ENCODE measurements around the gene RFX6.

RFX6 gene

DNA sequence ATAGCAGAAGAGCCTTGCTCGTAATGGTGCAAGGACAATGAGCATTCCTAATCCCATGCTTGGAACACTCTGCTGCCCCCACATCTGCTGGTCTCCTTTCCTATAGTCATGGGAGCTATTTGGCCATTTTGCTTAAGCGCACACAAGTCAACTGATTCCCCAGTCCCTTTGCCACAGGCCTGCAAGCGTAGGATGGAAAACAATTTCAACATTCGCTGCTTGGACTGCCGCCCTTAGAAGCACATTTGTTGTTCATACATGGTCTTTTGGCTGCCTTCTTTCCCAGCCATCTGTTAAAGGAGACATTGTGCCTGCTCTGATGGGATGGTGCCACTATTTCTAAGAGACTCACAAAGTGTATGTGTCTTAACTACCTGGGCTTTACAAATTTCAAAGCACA, 96.9 kb downstream of the RFX6 start:
- TF ChIP-seq, protein P1, sequence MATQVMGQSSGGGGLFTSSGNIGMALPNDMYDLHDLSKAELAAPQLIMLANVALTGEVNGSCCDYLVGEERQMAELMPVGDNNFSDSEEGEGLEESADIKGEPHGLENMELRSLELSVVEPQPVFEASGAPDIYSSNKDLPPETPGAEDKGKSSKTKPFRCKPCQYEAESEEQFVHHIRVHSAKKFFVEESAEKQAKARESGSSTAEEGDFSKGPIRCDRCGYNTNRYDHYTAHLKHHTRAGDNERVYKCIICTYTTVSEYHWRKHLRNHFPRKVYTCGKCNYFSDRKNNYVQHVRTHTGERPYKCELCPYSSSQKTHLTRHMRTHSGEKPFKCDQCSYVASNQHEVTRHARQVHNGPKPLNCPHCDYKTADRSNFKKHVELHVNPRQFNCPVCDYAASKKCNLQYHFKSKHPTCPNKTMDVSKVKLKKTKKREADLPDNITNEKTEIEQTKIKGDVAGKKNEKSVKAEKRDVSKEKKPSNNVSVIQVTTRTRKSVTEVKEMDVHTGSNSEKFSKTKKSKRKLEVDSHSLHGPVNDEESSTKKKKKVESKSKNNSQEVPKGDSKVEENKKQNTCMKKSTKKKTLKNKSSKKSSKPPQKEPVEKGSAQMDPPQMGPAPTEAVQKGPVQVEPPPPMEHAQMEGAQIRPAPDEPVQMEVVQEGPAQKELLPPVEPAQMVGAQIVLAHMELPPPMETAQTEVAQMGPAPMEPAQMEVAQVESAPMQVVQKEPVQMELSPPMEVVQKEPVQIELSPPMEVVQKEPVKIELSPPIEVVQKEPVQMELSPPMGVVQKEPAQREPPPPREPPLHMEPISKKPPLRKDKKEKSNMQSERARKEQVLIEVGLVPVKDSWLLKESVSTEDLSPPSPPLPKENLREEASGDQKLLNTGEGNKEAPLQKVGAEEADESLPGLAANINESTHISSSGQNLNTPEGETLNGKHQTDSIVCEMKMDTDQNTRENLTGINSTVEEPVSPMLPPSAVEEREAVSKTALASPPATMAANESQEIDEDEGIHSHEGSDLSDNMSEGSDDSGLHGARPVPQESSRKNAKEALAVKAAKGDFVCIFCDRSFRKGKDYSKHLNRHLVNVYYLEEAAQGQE (IDR thresholded peaks at IDR 0.05; ENCODE audit: insufficient replicate concordance, low read depth), result no peak
- TF ChIP-seq POLR2AphosphoS5 (IDR thresholded peaks at IDR 0.05; ENCODE audit: low read depth) (no peak), GABPA (IDR thresholded peaks at IDR 0.05; ENCODE audit: low read depth) (no peak), SPI1 (IDR thresholded peaks at IDR 0.05; ENCODE audit: borderline replicate concordance, low read depth) (no peak)
- TF ChIP-seq, protein P2, sequence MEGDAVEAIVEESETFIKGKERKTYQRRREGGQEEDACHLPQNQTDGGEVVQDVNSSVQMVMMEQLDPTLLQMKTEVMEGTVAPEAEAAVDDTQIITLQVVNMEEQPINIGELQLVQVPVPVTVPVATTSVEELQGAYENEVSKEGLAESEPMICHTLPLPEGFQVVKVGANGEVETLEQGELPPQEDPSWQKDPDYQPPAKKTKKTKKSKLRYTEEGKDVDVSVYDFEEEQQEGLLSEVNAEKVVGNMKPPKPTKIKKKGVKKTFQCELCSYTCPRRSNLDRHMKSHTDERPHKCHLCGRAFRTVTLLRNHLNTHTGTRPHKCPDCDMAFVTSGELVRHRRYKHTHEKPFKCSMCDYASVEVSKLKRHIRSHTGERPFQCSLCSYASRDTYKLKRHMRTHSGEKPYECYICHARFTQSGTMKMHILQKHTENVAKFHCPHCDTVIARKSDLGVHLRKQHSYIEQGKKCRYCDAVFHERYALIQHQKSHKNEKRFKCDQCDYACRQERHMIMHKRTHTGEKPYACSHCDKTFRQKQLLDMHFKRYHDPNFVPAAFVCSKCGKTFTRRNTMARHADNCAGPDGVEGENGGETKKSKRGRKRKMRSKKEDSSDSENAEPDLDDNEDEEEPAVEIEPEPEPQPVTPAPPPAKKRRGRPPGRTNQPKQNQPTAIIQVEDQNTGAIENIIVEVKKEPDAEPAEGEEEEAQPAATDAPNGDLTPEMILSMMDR (IDR thresholded peaks at IDR 0.05; ENCODE audit: insufficient read depth, low read length), result no peak
- H3K27ac ChIP-seq (replicated peaks), result no peak overlapping the region
- H3K4me3 ChIP-seq (replicated peaks; ENCODE audit: insufficient read depth, low read length), result no peak overlapping the region
- DNase-seq (ENCODE audit: low read depth in 1 of 2, low spot score in 1 of 2), result no peak
- no peaks in the 10 kb centered on the region for H3K27me3 ChIP-seq (ENCODE audit: insufficient read depth, poor library complexity, severe bottlenecking)

DNA sequence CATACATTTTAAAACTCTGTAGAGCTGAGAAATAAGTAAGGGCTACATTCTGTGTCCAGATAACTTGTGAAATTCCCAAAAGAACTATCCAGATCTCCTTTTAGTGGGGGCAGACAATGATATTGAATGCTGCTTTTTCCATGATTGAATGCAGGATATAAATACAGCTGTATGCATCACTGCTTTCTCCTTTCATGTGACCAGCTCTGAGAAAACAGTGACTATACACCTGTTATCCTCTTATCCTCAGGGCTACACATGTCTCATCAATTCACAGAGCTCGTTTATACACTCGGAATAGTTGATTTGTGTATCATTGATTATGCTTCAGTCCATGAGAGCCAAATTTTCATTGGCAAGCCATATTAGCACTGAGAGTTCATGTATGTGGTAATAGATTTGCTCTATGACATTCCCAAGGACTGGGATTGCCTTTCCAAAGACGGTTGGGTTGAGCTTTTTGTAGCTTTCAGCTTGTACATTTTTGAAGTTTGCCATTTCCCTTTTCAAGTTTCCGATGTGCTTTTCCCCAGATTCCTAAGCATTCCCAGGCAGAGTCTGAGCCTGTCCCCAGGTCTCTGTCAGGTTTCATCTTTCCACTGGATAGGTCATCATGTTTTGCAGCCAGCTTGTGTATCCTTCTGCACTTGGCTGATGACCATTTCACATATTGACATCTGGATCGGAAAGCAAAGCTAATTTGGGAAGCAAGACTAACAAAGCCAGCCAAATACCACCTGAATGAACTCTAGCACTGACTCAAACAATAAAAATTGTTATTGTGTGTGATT, 97.7 kb downstream of the RFX6 start:
- Histone ChIP-seq H3K27ac (replicated peaks) (no peak overlapping the region), H3K4me3 (replicated peaks; ENCODE audit: insufficient read depth, low read length) (no peak overlapping the region), H3K27me3 (ENCODE audit: insufficient read depth, poor library complexity, severe bottlenecking) (no peaks in the 10 kb centered on the region)
- no peak for DNase-seq (ENCODE audit: low read depth in 1 of 2, low spot score in 1 of 2)
- TF ChIP-seq GABPA (IDR thresholded peaks at IDR 0.05; ENCODE audit: low read depth), result no peak
- no peak for TF ChIP-seq SPI1 (IDR thresholded peaks at IDR 0.05; ENCODE audit: borderline replicate concordance, low read depth)
- TF ChIP-seq, protein P1 (IDR thresholded peaks at IDR 0.05; ENCODE audit: insufficient replicate concordance, low read depth), result no peak
- TF ChIP-seq POLR2AphosphoS5 (IDR thresholded peaks at IDR 0.05; ENCODE audit: low read depth), result no peak
- TF ChIP-seq, protein P2 (IDR thresholded peaks at IDR 0.05; ENCODE audit: insufficient read depth, low read length), result no peak

DNA sequence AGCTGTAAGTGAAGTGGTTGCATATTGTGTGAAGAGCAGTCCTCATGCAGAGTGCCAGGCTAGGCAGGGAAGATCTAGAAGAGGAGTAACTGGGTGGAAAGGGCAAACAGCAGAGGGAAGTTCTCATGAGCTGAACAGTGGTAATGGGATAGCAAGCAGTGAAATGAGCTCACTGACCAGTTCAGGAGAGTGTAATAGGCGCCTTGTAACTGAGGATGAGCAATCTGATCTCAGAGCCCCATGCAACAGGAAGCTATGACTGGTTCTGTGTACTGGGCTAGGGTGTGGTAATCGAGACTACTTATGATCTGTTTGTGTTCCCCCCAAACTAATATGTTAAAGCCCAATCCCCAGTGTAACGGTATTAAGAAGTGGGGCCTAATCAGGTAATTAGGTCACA, 98.6 kb downstream of the RFX6 start:
- H3K27ac ChIP-seq (replicated peaks), result no peak overlapping the region
- TF ChIP-seq POLR2AphosphoS5 (IDR thresholded peaks at IDR 0.05; ENCODE audit: low read depth) (no peak), SPI1 (IDR thresholded peaks at IDR 0.05; ENCODE audit: borderline replicate concordance, low read depth) (no peak), GABPA (IDR thresholded peaks at IDR 0.05; ENCODE audit: low read depth) (no peak)
- TF ChIP-seq, protein P1 (IDR thresholded peaks at IDR 0.05; ENCODE audit: insufficient replicate concordance, low read depth), result no peak
- TF ChIP-seq, protein P2 (IDR thresholded peaks at IDR 0.05; ENCODE audit: insufficient read depth, low read length), result no peak
- DNase-seq (ENCODE audit: low read depth in 1 of 2, low spot score in 1 of 2), result no peak
- no peaks in the 10 kb centered on the region for H3K27me3 ChIP-seq (ENCODE audit: insufficient read depth, poor library complexity, severe bottlenecking)
- H3K4me3 ChIP-seq (replicated peaks; ENCODE audit: insufficient read depth, low read length), result no peak overlapping the region
